Sciatic nerve (tissue), 2 donors: ENCODE data around the gene EPC1. TPM values are rescaled to one million over a fixed set of nuclear protein-coding genes. Genes with fewer than 3 reads are reported as not detected.
"Not testable (repeated sequence)": the region's sequence is repeated elsewhere in the genome, so short reads cannot be mapped to it uniquely, and the experiment has no call there.

Experiments
- ATAC-seq: fragments of 200-7000 bp; cut with Tn5 transposase; one replicate; pipeline ENCODE4 v1.9.1; 2020; ENCODE audit warnings: mild to moderate bottlenecking, moderate library complexity
- DNase-seq: peaks from one replicate; pipeline ENCODE4 v3.0.0-alpha.2; 2020; ENCODE audit warnings: low spot score
- intact Hi-C: fragments of 100-400 bp; cut with DNase I; formaldehyde crosslinking; loops from one replicate; pipeline ENCODE4 v1.14.2; 2022
- total RNA-seq: library from RNA; stranded (reverse); fragmentation: NEBNext Ultra II Directional; extraction: Animal tissue kit (Norgen Biotek cat#: 25700); gene quantifications from one replicate; pipeline ENCODE4 v1.2.1, GENCODE V29; 2021
- donor health status: DM: no; HTN: no; CAD: no.
- donor health status: DM: no; HTN: no; CAD: no.

The EPC1 gene
- total RNA-seq, 1 donor from 2014 or later = 63.6 TPM

- ATAC-seq, DNase-seq, intact Hi-C loops: not testable (repeated sequence)
Measured at GRCh38 chr10:32250489-32250888, 96.5 kb downstream of the EPC1 start.

- DNase-seq = no peak
- no peak for ATAC-seq
- intact Hi-C loops = no loop called here
Measured at GRCh38 chr10:32246685-32247084, 100.3 kb downstream of the EPC1 start.

GRCh38 chr10:32245760-32246159 lies 101.2 kb downstream of the EPC1 start:
- intact Hi-C loops = no loop called here
- no peak for DNase-seq

GRCh38 chr10:32244421-32245207 lies 102.3 kb downstream of the EPC1 start:
- intact Hi-C loops = no loop called here
- no peak for ATAC-seq
- DNase-seq = no peak

More at GRCh38 chr10:32245760-32246159, 101.2 kb downstream of the EPC1 start:
- no peak for ATAC-seq

GRCh38 chr10:32244011-32244410 lies 102.9 kb downstream of the EPC1 start:
- no peak for ATAC-seq
- DNase-seq = no peak
- intact Hi-C loops = no loop called here

- DNase-seq (no peak), ATAC-seq (no peak)
- intact Hi-C loops = no loop called here
Measured at GRCh38 chr10:32241946-32242345, 105.0 kb downstream of the EPC1 start.

- DNase-seq (no peak), ATAC-seq (no peak)
- intact Hi-C loops = no loop called here
Measured at GRCh38 chr10:32240471-32240870, 106.5 kb downstream of the EPC1 start.

GRCh38 chr10:32239769-32240168 lies 107.2 kb downstream of the EPC1 start:
- intact Hi-C loops = no loop called here
- ATAC-seq (no peak), DNase-seq (no peak)

- DNase-seq (no peak), ATAC-seq (no peak)
- intact Hi-C loops = no loop called here
Measured at GRCh38 chr10:32237644-32238345, 109.2 kb downstream of the EPC1 start.

- intact Hi-C loops = no loop called here
- no peak for ATAC-seq
- DNase-seq = no peak
Measured at GRCh38 chr10:32234471-32234870, 112.5 kb downstream of the EPC1 start.

- intact Hi-C loops = not testable (repeated sequence)
Measured at GRCh38 chr10:32233375-32233774, 113.6 kb downstream of the EPC1 start.

GRCh38 chr10:32232378-32232777 lies 114.6 kb downstream of the EPC1 start:
- intact Hi-C loops = no loop called here
- DNase-seq (no peak), ATAC-seq (no peak)

More at GRCh38 chr10:32233375-32233774, 113.6 kb downstream of the EPC1 start:
- not testable (repeated sequence) for ATAC-seq, DNase-seq

GRCh38 chr10:32229788-32230187 lies 117.2 kb downstream of the EPC1 start:
- ATAC-seq, intact Hi-C loops: not testable (repeated sequence)

GRCh38 chr10:32229170-32229569 lies 117.8 kb downstream of the EPC1 start:
- ATAC-seq (no peak), DNase-seq (no peak)
- intact Hi-C loops = no loop called here

More at GRCh38 chr10:32229788-32230187, 117.2 kb downstream of the EPC1 start:
- DNase-seq = not testable (repeated sequence)

- intact Hi-C loops = no loop called here
- no peak for ATAC-seq
- DNase-seq = no peak
Measured at GRCh38 chr10:32227802-32228201, 119.2 kb downstream of the EPC1 start.

GRCh38 chr10:32226624-32227023 lies 120.3 kb downstream of the EPC1 start:
- no peak for ATAC-seq
- DNase-seq = no peak
- intact Hi-C loops = no loop called here

- ATAC-seq (peak; percentile 13), DNase-seq (no peak)
- intact Hi-C loops = no loop called here
Measured at GRCh38 chr10:32225976-32226375, 121.0 kb downstream of the EPC1 start.

- DNase-seq, intact Hi-C loops, ATAC-seq: not testable (repeated sequence)
Measured at GRCh38 chr10:32222376-32222775, 124.6 kb downstream of the EPC1 start.

GRCh38 chr10:32219156-32219555 lies 127.8 kb downstream of the EPC1 start:
- DNase-seq, ATAC-seq, intact Hi-C loops: not testable (repeated sequence)
